Measurements from ENCODE around the gene ING3.

The ING3 gene

GRCh38 chr7:120996333-120996987 lies 45.9 kb downstream of the ING3 start:
- Histone ChIP-seq H3K4me1 (ENCODE audit: control insufficient read depth, insufficient read depth, low read length, poor library complexity, severe bottlenecking) (no peaks in the 10 kb centered on the region), H3K36me3 (ENCODE audit: control insufficient read depth, insufficient read depth, low read length) (no peaks in the 10 kb centered on the region), H3K9me3 (ENCODE audit: control insufficient read depth, low read length) (no peaks in the 10 kb centered on the region), H3K4me3 (ENCODE audit: extremely low read depth, insufficient read depth, low read length, poor library complexity, severe bottlenecking) (no peak overlapping the region), H3K27ac (ENCODE audit: low read depth, low read length, severe bottlenecking) (no peak overlapping the region)
- WGBS, 2 experiments (ENCODE audit: insufficient coverage in 2 of 2) = 96 to 100% methylated on average over 2 of the region's 2 CpGs

GRCh38 chr7:120996988-120997345 lies 46.4 kb downstream of the ING3 start:
- no peaks in the 10 kb centered on the region for H3K36me3 ChIP-seq (ENCODE audit: control insufficient read depth, insufficient read depth, low read length)
- H3K4me3 ChIP-seq (ENCODE audit: extremely low read depth, insufficient read depth, low read length, poor library complexity, severe bottlenecking) = no peak overlapping the region
- no peaks in the 10 kb centered on the region for H3K9me3 ChIP-seq (ENCODE audit: control insufficient read depth, low read length)
- H3K27ac ChIP-seq (ENCODE audit: low read depth, low read length, severe bottlenecking) = no peak overlapping the region
- no peaks in the 10 kb centered on the region for H3K4me1 ChIP-seq (ENCODE audit: control insufficient read depth, insufficient read depth, low read length, poor library complexity, severe bottlenecking)

- H3K36me3 ChIP-seq (ENCODE audit: control insufficient read depth, insufficient read depth, low read length) = no peaks in the 10 kb centered on the region
- H3K27ac ChIP-seq (ENCODE audit: low read depth, low read length, severe bottlenecking) = no peak overlapping the region
- H3K4me1 ChIP-seq (ENCODE audit: control insufficient read depth, insufficient read depth, low read length, poor library complexity, severe bottlenecking) = no peaks in the 10 kb centered on the region
- WGBS, 2 experiments (ENCODE audit: insufficient coverage in 2 of 2) = 100% methylated on average over 3 of the region's 7 CpGs
- H3K9me3 ChIP-seq (ENCODE audit: control insufficient read depth, low read length) = no peaks in the 10 kb centered on the region
- no peak overlapping the region for H3K4me3 ChIP-seq (ENCODE audit: extremely low read depth, insufficient read depth, low read length, poor library complexity, severe bottlenecking)
Measured at GRCh38 chr7:120997882-120998474, 47.4 kb downstream of the ING3 start.

GRCh38 chr7:120998520-120998919 lies 47.9 kb downstream of the ING3 start:
- no peaks in the 10 kb centered on the region for H3K36me3 ChIP-seq (ENCODE audit: control insufficient read depth, insufficient read depth, low read length)
- 80% methylated on average over 1 of the region's 1 CpG; no CpG with 5 or more reads in 1 of the 2 experiments for WGBS, 2 experiments (ENCODE audit: insufficient coverage in 2 of 2)
- H3K9me3 ChIP-seq (ENCODE audit: control insufficient read depth, low read length) = no peaks in the 10 kb centered on the region
- H3K4me3 ChIP-seq (ENCODE audit: extremely low read depth, insufficient read depth, low read length, poor library complexity, severe bottlenecking) = no peak overlapping the region
- H3K4me1 ChIP-seq (ENCODE audit: control insufficient read depth, insufficient read depth, low read length, poor library complexity, severe bottlenecking) = no peaks in the 10 kb centered on the region
- H3K27ac ChIP-seq (ENCODE audit: low read depth, low read length, severe bottlenecking) = no peak overlapping the region

- Histone ChIP-seq H3K4me3 (ENCODE audit: extremely low read depth, insufficient read depth, low read length, poor library complexity, severe bottlenecking) (no peak overlapping the region), H3K9me3 (ENCODE audit: control insufficient read depth, low read length) (no peaks in the 10 kb centered on the region), H3K36me3 (ENCODE audit: control insufficient read depth, insufficient read depth, low read length) (no peaks in the 10 kb centered on the region), H3K27ac (ENCODE audit: low read depth, low read length, severe bottlenecking) (no peak overlapping the region), H3K4me1 (ENCODE audit: control insufficient read depth, insufficient read depth, low read length, poor library complexity, severe bottlenecking) (no peaks in the 10 kb centered on the region)
- 100% methylated on average over 1 of the region's 2 CpGs; no CpG with 5 or more reads in 1 of the 2 experiments for WGBS, 2 experiments (ENCODE audit: insufficient coverage in 2 of 2)
Measured at GRCh38 chr7:120998996-120999565, 48.5 kb downstream of the ING3 start.

- 75 to 100% methylated on average over 1 to 2 of the region's 9 CpGs for WGBS, 2 experiments (ENCODE audit: insufficient coverage in 2 of 2)
- Histone ChIP-seq H3K36me3 (ENCODE audit: control insufficient read depth, insufficient read depth, low read length) (no peaks in the 10 kb centered on the region), H3K4me1 (ENCODE audit: control insufficient read depth, insufficient read depth, low read length, poor library complexity, severe bottlenecking) (no peaks in the 10 kb centered on the region), H3K27ac (ENCODE audit: low read depth, low read length, severe bottlenecking) (no peak overlapping the region), H3K9me3 (ENCODE audit: control insufficient read depth, low read length) (no peaks in the 10 kb centered on the region), H3K4me3 (ENCODE audit: extremely low read depth, insufficient read depth, low read length, poor library complexity, severe bottlenecking) (no peak overlapping the region)
Measured at GRCh38 chr7:121000081-121000983, 49.8 kb downstream of the ING3 start.

GRCh38 chr7:121001234-121001906 lies 50.8 kb downstream of the ING3 start:
- 38% methylated on average over 1 of the region's 3 CpGs; no CpG with 5 or more reads in 1 of the 2 experiments for WGBS, 2 experiments (ENCODE audit: insufficient coverage in 2 of 2)
- H3K4me3 ChIP-seq (ENCODE audit: extremely low read depth, insufficient read depth, low read length, poor library complexity, severe bottlenecking) = no peak overlapping the region
- no peaks in the 10 kb centered on the region for H3K36me3 ChIP-seq (ENCODE audit: control insufficient read depth, insufficient read depth, low read length)
- no peak overlapping the region for H3K27ac ChIP-seq (ENCODE audit: low read depth, low read length, severe bottlenecking)
- H3K4me1 ChIP-seq (ENCODE audit: control insufficient read depth, insufficient read depth, low read length, poor library complexity, severe bottlenecking) = peaks cover 7% of the 10 kb centered on the region
- no peaks in the 10 kb centered on the region for H3K9me3 ChIP-seq (ENCODE audit: control insufficient read depth, low read length)

- Histone ChIP-seq H3K9me3 (ENCODE audit: control insufficient read depth, low read length) (no peaks in the 10 kb centered on the region), H3K27ac (ENCODE audit: low read depth, low read length, severe bottlenecking) (no peak overlapping the region), H3K4me3 (ENCODE audit: extremely low read depth, insufficient read depth, low read length, poor library complexity, severe bottlenecking) (no peak overlapping the region), H3K4me1 (ENCODE audit: control insufficient read depth, insufficient read depth, low read length, poor library complexity, severe bottlenecking) (peaks cover 13% of the 10 kb centered on the region), H3K36me3 (ENCODE audit: control insufficient read depth, insufficient read depth, low read length) (no peaks in the 10 kb centered on the region)
- 60% methylated on average over 1 of the region's 2 CpGs; no CpG with 5 or more reads in 1 of the 2 experiments for WGBS, 2 experiments (ENCODE audit: insufficient coverage in 2 of 2)
Measured at GRCh38 chr7:121002048-121002756, 51.6 kb downstream of the ING3 start.

GRCh38 chr7:121002757-121003200 lies 52.2 kb downstream of the ING3 start:
- Histone ChIP-seq H3K4me1 (ENCODE audit: control insufficient read depth, insufficient read depth, low read length, poor library complexity, severe bottlenecking) (peaks cover 13% of the 10 kb centered on the region), H3K27ac (ENCODE audit: low read depth, low read length, severe bottlenecking) (no peak overlapping the region), H3K9me3 (ENCODE audit: control insufficient read depth, low read length) (no peaks in the 10 kb centered on the region), H3K36me3 (ENCODE audit: control insufficient read depth, insufficient read depth, low read length) (no peaks in the 10 kb centered on the region), H3K4me3 (ENCODE audit: extremely low read depth, insufficient read depth, low read length, poor library complexity, severe bottlenecking) (no peak overlapping the region)
- 97% methylated on average over 3 of the region's 5 CpGs for WGBS, 2 experiments (ENCODE audit: insufficient coverage in 2 of 2)
